HepG2 (cell line): ENCODE results near the gene TSLP. TPM values are rescaled to one million over a fixed set of nuclear protein-coding genes. Genes with fewer than 3 reads are reported as not detected.

Source experiments
- ATAC-seq: fragments of 200-7000 bp; cut with Tn5 transposase; 3 replicates; pipeline ENCODE4 v1.9.1; 2020; ENCODE audit warnings: mild to moderate bottlenecking, moderate library complexity
- BruUV-seq: library from RNA; stranded (reverse); fragments of 400-500 nt; replicated peaks from 2 replicates; lab custom pipeline; 2021; lab: Mats Ljungman, UMichigan
- CTCF ChIA-PET: fragments of 300-600 bp; formaldehyde crosslinking; extraction: SDS; loops from one replicate; lab custom pipeline; 2021; ENCODE audit warnings: low total read pairs, inconsistent platforms, low intra/inter-chr PET ratio; lab: Yijun Ruan, JAX
- POLR2A ChIA-PET: fragments of 350-600 bp; sonication (Branson Sonifier 250); formaldehyde crosslinking; loops from one replicate; lab custom pipeline; 2020; ENCODE audit warnings: antibody characterized with exemption, inconsistent platforms; lab: Yijun Ruan, JAX
- DNase-seq: peaks from one replicate; pipeline ENCODE4 v3.0.0-alpha.2; 2015; ENCODE audit warnings: low spot score
- FAIRE-seq: peaks from 3 replicates; lab custom pipeline; 2011; peaks lifted over from hg19 to GRCh38; lab: Jason Lieb, UNC
- H2AFZ ChIP-seq: one replicate; pipeline ENCODE4 v1.6.1; 2011; ENCODE audit warnings: low read length, inconsistent platforms
- H3K27ac ChIP-seq: fragments of 300-600 bp; 3 replicates; pipeline ENCODE4 v1.8.0; 2011; ENCODE audit warnings: mixed run types, mild to moderate bottlenecking, mixed read lengths, low read length, inconsistent platforms; ENCODE audit not compliant: insufficient read depth; ENCODE audit errors: extremely low read length
- H3K27me3 ChIP-seq, 2 experiments: fragments of 200-600 bp in 1 of 2; 2 replicates in 1 of 2; 3 replicates in 1 of 2; pipeline versions ENCODE4 v1.6.0 to v1.8.0; 2011; ENCODE audit warnings: low read length in 2 of 2, mild to moderate bottlenecking in 2 of 2, moderate library complexity in 2 of 2, inconsistent platforms in 1 of 2; ENCODE audit not compliant: insufficient read depth in 2 of 2, control insufficient read depth in 1 of 2
- H3K36me3 ChIP-seq, 2 experiments: fragments of 200-600 bp in 1 of 2; replicated peaks in 1 of 2; 2 replicates in 1 of 2; 3 replicates in 1 of 2; pipeline versions ENCODE4 v1.5.1 to v1.8.0; 2011; ENCODE audit warnings: low read length in 2 of 2, inconsistent platforms in 1 of 2; ENCODE audit not compliant: insufficient read depth in 2 of 2, control insufficient read depth in 1 of 2
- H3K4me1 ChIP-seq: 2 replicates; pipeline ENCODE4 v1.5.1; 2012; ENCODE audit warnings: low read length, inconsistent platforms; ENCODE audit not compliant: insufficient read depth
- H3K4me2 ChIP-seq: 2 replicates; pipeline ENCODE4 v1.6.0; 2011; ENCODE audit warnings: low read depth, low read length, inconsistent platforms
- H3K4me3 ChIP-seq, 3 experiments: fragments of 200-600 bp in 1 of 3; sonication (generic), shearing (Covaris generic) in 1 of 3; replicated peaks in 1 of 3; 2 replicates each; pipeline ENCODE4 v1.5.1; 2011 to 2016; ENCODE audit warnings: low read length in 3 of 3, inconsistent platforms in 2 of 3, low read depth in 2 of 3, mild to moderate bottlenecking in 2 of 3, control low read depth in 1 of 3, mixed read lengths in 1 of 3; ENCODE audit not compliant: insufficient read depth in 1 of 3
- H3K79me2 ChIP-seq: one replicate; pipeline ENCODE4 v1.6.1; 2011; ENCODE audit warnings: low read length, inconsistent platforms; ENCODE audit not compliant: insufficient read depth
- H3K9ac ChIP-seq: 2 replicates; pipeline ENCODE4 v1.6.0; 2011; ENCODE audit warnings: mild to moderate bottlenecking, low read depth, low read length, inconsistent platforms; ENCODE audit not compliant: insufficient read depth
- H3K9me3 ChIP-seq: 2 replicates; pipeline ENCODE4 v1.5.1; 2012; ENCODE audit warnings: mild to moderate bottlenecking, low read length
- H4K20me1 ChIP-seq: 2 replicates; pipeline ENCODE4 v1.6.0; 2011; ENCODE audit warnings: inconsistent platforms, mild to moderate bottlenecking, low read length, moderate library complexity; ENCODE audit not compliant: insufficient read depth
- ASH2L ChIP-seq: fragments of 300-600, 200-600 bp; sonication (generic); IDR thresholded peaks from 2 replicates; pipeline ENCODE4 v1.7.0; 2017; ENCODE audit warnings: low read depth, mild to moderate bottlenecking, moderate library complexity, mixed read lengths, low read length; ENCODE audit not compliant: insufficient read length
- ATF7 ChIP-seq, 2 experiments: fragments of 450-650 bp in 1 of 2; sonication (generic) in 1 of 2; formaldehyde crosslinking in 1 of 2; IDR thresholded peaks; 2 replicates each; pipeline versions ENCODE4 v1.4.0 to v1.6.1; 2016 to 2020; ENCODE audit warnings: antibody characterized with exemption in 1 of 2, mild to moderate bottlenecking in 1 of 2, missing genetic modification reagents in 1 of 2
- CEBPB ChIP-seq: IDR thresholded peaks from 2 replicates; pipeline ENCODE4 v1.6.1; 2011; ENCODE audit warnings: low read depth, low read length, improper control_type of control experiment, borderline replicate concordance
- ERF ChIP-seq: IDR thresholded peaks from 2 replicates; pipeline ENCODE4 v1.6.1; 2018; ENCODE audit warnings: missing biosample characterization, missing genetic modification reagents
- IRX3 ChIP-seq: sonication (generic); formaldehyde crosslinking; IDR thresholded peaks from 2 replicates; pipeline ENCODE4 v1.8.1; 2023; ENCODE audit warnings: mild to moderate bottlenecking, low read depth, missing genetic modification reagents, borderline replicate concordance
- KAT7 ChIP-seq: IDR thresholded peaks from 2 replicates; pipeline ENCODE4 v1.6.1; 2018; ENCODE audit warnings: borderline replicate concordance, missing compliant biosample characterization
- NCOA5 ChIP-seq: sonication (generic); formaldehyde crosslinking; IDR thresholded peaks from 2 replicates; pipeline ENCODE4 v1.4.0; 2020; ENCODE audit warnings: missing genetic modification reagents
- RFXANK ChIP-seq: IDR thresholded peaks from 2 replicates; pipeline ENCODE4 v1.6.1; 2016
- SMARCE1 ChIP-seq: fragments of 450-650 bp; IDR thresholded peaks from 2 replicates; pipeline ENCODE4 v1.6.1; 2017; ENCODE audit warnings: borderline replicate concordance
- SP4 ChIP-seq: sonication (generic); formaldehyde crosslinking; IDR thresholded peaks from 2 replicates; pipeline ENCODE4 v1.8.1; 2023; ENCODE audit warnings: mild to moderate bottlenecking, missing genetic modification reagents
- STAG1 ChIP-seq: sonication (generic); formaldehyde crosslinking; IDR thresholded peaks from 2 replicates; pipeline ENCODE4 v1.4.0; 2020; ENCODE audit warnings: missing genetic modification reagents
- U2AF1 ChIP-seq: fragments of 200-400 bp; formaldehyde crosslinking; optimal IDR thresholded peaks from 2 replicates; pipeline ENCODE3; 2017; ENCODE audit warnings: mild to moderate bottlenecking, low read depth, low read length
- ZNF484 ChIP-seq: sonication (generic); formaldehyde crosslinking; IDR thresholded peaks from 2 replicates; pipeline ENCODE4 v1.5.1; 2020; ENCODE audit warnings: mild to moderate bottlenecking, low read depth, missing genetic modification reagents, borderline replicate concordance
- ZNF614 ChIP-seq: IDR thresholded peaks from 2 replicates; pipeline ENCODE4 v1.6.1; 2018; ENCODE audit warnings: missing biosample characterization, missing genetic modification reagents, inconsistent platforms, borderline replicate concordance
- ZNF644 ChIP-seq: IDR thresholded peaks from 2 replicates; pipeline ENCODE4 v1.6.1; 2016; ENCODE audit warnings: low read depth
- ZNF768 ChIP-seq: sonication (generic); formaldehyde crosslinking; IDR thresholded peaks from 2 replicates; pipeline ENCODE4 v1.4.0; 2020; ENCODE audit warnings: missing genetic modification reagents
- WGBS: methylation state at CpG from one replicate; pipeline ENCODE4 v1.1.6; 2017; ENCODE audit warnings: low lambda C conversion rate; 5-methylcytosine and 5-hydroxymethylcytosine counted together
- in situ Hi-C: cut with HindIII; loops from 2 replicates; pipeline ENCODE4 v1.10.0; 2017; ENCODE audit warnings: low pct_unique_long_range_greater_than_20kb; ENCODE audit not compliant: extremely low pct_ligation_motif_present
- intact Hi-C: fragments of 100-400 bp; cut with micrococcal nuclease; formaldehyde crosslinking; loops from one replicate; pipeline ENCODE4 v1.10.0; 2022; ENCODE audit not compliant: unreplicated experiment
- polyA plus RNA-seq, 8 experiments: library from polyadenylated mRNA; depleted of rRNA in 3 of 8; stranded (reverse) in 7 of 8; unstranded in 1 of 8; fragments of >200 nt; fragmentation: Illumina TruSeq in 4 of 8; extraction: Trizol in 4 of 8; gene quantifications; 2 replicates each; pipeline versions ENCODE4 v1.2.1 to v1.2.3, GENCODE V29; 2011 to 2016; ENCODE audit warnings: low read depth in 4 of 8, missing spikeins in 1 of 8, mixed read lengths in 1 of 8; ENCODE audit not compliant: insufficient read depth in 1 of 8
- total RNA-seq, 5 experiments: library from RNA; depleted of rRNA; stranded (reverse); fragments of >200 nt; fragmentation: Illumina TruSeq; extraction: Trizol; gene quantifications; 2 replicates each; pipeline ENCODE4 v1.2.3, GENCODE V29; 2016; ENCODE audit warnings: low read depth in 1 of 5
- TF ChIP-seq, protein P1 (sequence below): sonication (generic); formaldehyde crosslinking; IDR thresholded peaks from 2 replicates; pipeline ENCODE4 v1.8.0; 2022; ENCODE audit warnings: mild to moderate bottlenecking, missing genetic modification reagents, moderate library complexity
- TF ChIP-seq, protein P2 (sequence below): sonication (generic); formaldehyde crosslinking; conservative IDR thresholded peaks from 2 replicates; pipeline ENCODE4 v1.8.0; 2022; ENCODE audit warnings: mild to moderate bottlenecking, moderate library complexity, missing genetic modification reagents
- TF ChIP-seq, protein P3 (sequence below): sonication (generic); formaldehyde crosslinking; IDR thresholded peaks from 2 replicates; pipeline ENCODE4 v1.4.0; 2020; ENCODE audit warnings: missing genetic modification reagents

The TSLP gene
- total and polyA plus RNA-seq, 2 of the 13 experiments (the other 11 are each of a cell fraction or from before 2014, with no cell fraction given), result not detected

DNA sequence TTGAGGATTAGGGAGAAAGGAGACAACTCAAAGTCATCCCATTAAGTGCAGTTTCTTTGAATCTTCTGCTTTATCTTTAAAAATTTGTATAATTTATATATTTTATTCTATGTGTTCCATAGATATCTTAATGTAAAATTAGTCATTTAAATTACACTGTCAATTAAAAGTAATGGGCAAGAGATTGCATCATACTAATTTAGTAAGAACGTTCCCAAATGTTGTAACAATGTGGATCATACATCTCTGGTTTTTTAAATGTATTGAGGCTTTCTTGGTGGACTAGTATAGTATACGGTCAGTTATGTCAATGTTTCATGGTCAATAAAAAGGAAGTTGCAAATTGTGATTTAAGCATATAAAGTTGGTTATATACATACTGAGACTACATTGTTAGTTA lies 6.2 kb downstream of the TSLP start:
- BruUV-seq, result no TSS peak

DNA sequence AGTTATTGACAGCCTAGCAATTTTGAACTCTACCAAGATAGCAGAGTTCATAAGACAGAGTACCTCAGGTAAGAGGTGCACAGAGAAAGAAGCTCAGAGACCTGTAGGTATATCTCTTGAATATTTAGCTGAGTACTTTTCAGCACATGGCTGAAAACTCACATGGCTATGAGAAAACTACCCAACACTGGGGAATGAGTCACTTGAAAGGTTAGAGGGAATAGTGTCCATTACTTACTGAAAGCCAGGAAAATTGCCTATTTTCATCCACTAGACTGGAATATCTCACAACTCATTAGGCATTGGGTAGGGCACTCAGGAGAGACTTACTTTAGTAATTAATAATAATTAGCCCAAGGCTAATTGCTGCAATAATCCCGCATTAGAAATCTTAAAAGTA lies 8.3 kb downstream of the TSLP start:
- Histone ChIP-seq H3K36me3 (no peaks in the 10 kb centered on the region), H3K9ac (no peak overlapping the region), H2AFZ (no peak overlapping the region), H3K4me1 (no peaks in the 10 kb centered on the region), H3K9me3 (no peaks in the 10 kb centered on the region), H4K20me1 (no peaks in the 10 kb centered on the region), H3K79me2 (no peaks in the 10 kb centered on the region), H3K4me2 (no peak overlapping the region), H3K4me3 (no peak overlapping the region), H3K27ac (no peak overlapping the region), H3K27me3 (peaks cover 0 to 5% of the 10 kb centered on the region in 2 experiments; a peak in 1 of 5 replicates)
- no TSS peak for BruUV-seq
- DNase-seq, result no peak
- ChIA-PET CTCF (no interaction called here), POLR2A (no interaction called here)
- in situ Hi-C loops, result no loop called here
- 6% methylated on average over 1 of the region's 1 CpG for WGBS
- no peak for FAIRE-seq
- intact Hi-C loops, result no loop called here
- ATAC-seq, result no peak
- TF ChIP-seq SMARCE1 (no peak), KAT7 (CRISPR knock-in tag) (no peak), ZNF768 (no peak), ZNF484 (no peak), IRX3 (CRISPR knock-in tag) (no peak), SP4 (no peak), RFXANK (CRISPR knock-in tag) (no peak), STAG1 (no peak), ASH2L (no peak)
- TF ChIP-seq, protein P1, sequence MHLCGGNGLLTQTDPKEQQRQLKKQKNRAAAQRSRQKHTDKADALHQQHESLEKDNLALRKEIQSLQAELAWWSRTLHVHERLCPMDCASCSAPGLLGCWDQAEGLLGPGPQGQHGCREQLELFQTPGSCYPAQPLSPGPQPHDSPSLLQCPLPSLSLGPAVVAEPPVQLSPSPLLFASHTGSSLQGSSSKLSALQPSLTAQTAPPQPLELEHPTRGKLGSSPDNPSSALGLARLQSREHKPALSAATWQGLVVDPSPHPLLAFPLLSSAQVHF (CRISPR knock-in tag), result no peak
- TF ChIP-seq, protein P2, sequence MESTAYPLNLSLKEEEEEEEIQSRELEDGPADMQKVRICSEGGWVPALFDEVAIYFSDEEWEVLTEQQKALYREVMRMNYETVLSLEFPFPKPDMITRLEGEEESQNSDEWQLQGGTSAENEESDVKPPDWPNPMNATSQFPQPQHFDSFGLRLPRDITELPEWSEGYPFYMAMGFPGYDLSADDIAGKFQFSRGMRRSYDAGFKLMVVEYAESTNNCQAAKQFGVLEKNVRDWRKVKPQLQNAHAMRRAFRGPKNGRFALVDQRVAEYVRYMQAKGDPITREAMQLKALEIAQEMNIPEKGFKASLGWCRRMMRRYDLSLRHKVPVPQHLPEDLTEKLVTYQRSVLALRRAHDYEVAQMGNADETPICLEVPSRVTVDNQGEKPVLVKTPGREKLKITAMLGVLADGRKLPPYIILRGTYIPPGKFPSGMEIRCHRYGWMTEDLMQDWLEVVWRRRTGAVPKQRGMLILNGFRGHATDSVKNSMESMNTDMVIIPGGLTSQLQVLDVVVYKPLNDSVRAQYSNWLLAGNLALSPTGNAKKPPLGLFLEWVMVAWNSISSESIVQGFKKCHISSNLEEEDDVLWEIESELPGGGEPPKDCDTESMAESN, result no peak
- TF ChIP-seq, protein P3, sequence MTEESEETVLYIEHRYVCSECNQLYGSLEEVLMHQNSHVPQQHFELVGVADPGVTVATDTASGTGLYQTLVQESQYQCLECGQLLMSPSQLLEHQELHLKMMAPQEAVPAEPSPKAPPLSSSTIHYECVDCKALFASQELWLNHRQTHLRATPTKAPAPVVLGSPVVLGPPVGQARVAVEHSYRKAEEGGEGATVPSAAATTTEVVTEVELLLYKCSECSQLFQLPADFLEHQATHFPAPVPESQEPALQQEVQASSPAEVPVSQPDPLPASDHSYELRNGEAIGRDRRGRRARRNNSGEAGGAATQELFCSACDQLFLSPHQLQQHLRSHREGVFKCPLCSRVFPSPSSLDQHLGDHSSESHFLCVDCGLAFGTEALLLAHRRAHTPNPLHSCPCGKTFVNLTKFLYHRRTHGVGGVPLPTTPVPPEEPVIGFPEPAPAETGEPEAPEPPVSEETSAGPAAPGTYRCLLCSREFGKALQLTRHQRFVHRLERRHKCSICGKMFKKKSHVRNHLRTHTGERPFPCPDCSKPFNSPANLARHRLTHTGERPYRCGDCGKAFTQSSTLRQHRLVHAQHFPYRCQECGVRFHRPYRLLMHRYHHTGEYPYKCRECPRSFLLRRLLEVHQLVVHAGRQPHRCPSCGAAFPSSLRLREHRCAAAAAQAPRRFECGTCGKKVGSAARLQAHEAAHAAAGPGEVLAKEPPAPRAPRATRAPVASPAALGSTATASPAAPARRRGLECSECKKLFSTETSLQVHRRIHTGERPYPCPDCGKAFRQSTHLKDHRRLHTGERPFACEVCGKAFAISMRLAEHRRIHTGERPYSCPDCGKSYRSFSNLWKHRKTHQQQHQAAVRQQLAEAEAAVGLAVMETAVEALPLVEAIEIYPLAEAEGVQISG (CRISPR knock-in tag), result no peak

More for the DNA sequence above, 6.2 kb downstream of the TSLP start:
- intact Hi-C loops, result no loop called here
- ATAC-seq (no peak), DNase-seq (no peak), FAIRE-seq (no peak)
- H2AFZ ChIP-seq, result no peak overlapping the region
- H3K36me3 ChIP-seq, result no peaks in the 10 kb centered on the region
- H3K79me2 ChIP-seq, result no peaks in the 10 kb centered on the region
- no peak overlapping the region for H3K4me2 ChIP-seq
- H3K27me3 ChIP-seq, result peaks cover 0 to 16% of the 10 kb centered on the region in 2 experiments; a peak in 4 of 5 replicates
- 25% methylated on average over 2 of the region's 2 CpGs for WGBS
- ChIA-PET POLR2A (no interaction called here), CTCF (no interaction called here)
- H3K9me3 ChIP-seq, result no peaks in the 10 kb centered on the region
- no peak overlapping the region for H3K9ac ChIP-seq
- H3K4me1 ChIP-seq, result peaks cover 11% of the 10 kb centered on the region
- no peak overlapping the region for H3K27ac ChIP-seq
- in situ Hi-C loops, result no loop called here
- no peak for TF ChIP-seq ZNF614 (CRISPR knock-in tag)
- TF ChIP-seq ZNF644 (CRISPR knock-in tag), result no peak
- TF ChIP-seq ERF (CRISPR knock-in tag), result no peak
- peak; percentile 23; the same call in 1 of the 2 replicates for TF ChIP-seq ATF7 (IDR thresholded peaks at IDR 0.05)
- no peak for TF ChIP-seq ATF7 (CRISPR knock-in tag; IDR thresholded peaks at IDR 0.05)
- TF ChIP-seq U2AF1, result no peak
- no peak for TF ChIP-seq NCOA5 (CRISPR knock-in tag)
- TF ChIP-seq CEBPB, result peak; percentile 45; the same call in 1 of the 2 replicates
- no peak overlapping the region for H3K4me3 ChIP-seq
- H4K20me1 ChIP-seq, result no peaks in the 10 kb centered on the region
